CD8-positive, alpha-beta memory T cell (primary cell): ENCODE data around the gene GNA14. TPM values are rescaled to one million over a fixed set of nuclear protein-coding genes. Genes with fewer than 3 reads are reported as not detected.
A peak's percentile ranks its signal among the peaks of the same experiment; 100 is the strongest.

Experiments used
- CTCF ChIA-PET: fragments of 350-600 bp; sonication (Branson Sonifier 250); formaldehyde crosslinking; loops from one replicate; lab custom pipeline; 2021; ENCODE audit warnings: antibody characterized with exemption; lab: Charles Lee
- POLR2A ChIA-PET: fragments of 350-600 bp; sonication (Branson Sonifier 250); formaldehyde crosslinking; loops from one replicate; lab custom pipeline; 2021; ENCODE audit warnings: antibody characterized with exemption; lab: Charles Lee
- DNase-seq, 5 donors: peaks; one replicate each; pipeline versions ENCODE4 v3.0.0 to v3.0.0-alpha.2; 2020 to 2022; ENCODE audit warnings: mixed read lengths in 1 of 5
- H3K27ac ChIP-seq: one replicate; pipeline ENCODE4 v1.7.0; 2013; ENCODE audit warnings: low read depth, mild to moderate bottlenecking, low read length, moderate library complexity
- H3K27me3 ChIP-seq: 2 replicates; pipeline ENCODE4 v1.7.0; 2013; ENCODE audit warnings: low read length, mild to moderate bottlenecking; ENCODE audit not compliant: insufficient read depth, poor library complexity, severe bottlenecking
- H3K36me3 ChIP-seq: 2 replicates; pipeline ENCODE4 v1.7.0; 2013; ENCODE audit warnings: mild to moderate bottlenecking, low read length, moderate library complexity; ENCODE audit not compliant: insufficient read depth
- H3K4me1 ChIP-seq: 2 replicates; pipeline ENCODE4 v1.7.0; 2013; ENCODE audit warnings: mild to moderate bottlenecking, low read length, moderate library complexity; ENCODE audit not compliant: insufficient read depth
- H3K4me3 ChIP-seq: 2 replicates; pipeline ENCODE4 v1.7.0; 2013; ENCODE audit warnings: mild to moderate bottlenecking, low read length
- H3K9me3 ChIP-seq: 2 replicates; pipeline ENCODE4 v1.7.0; 2013; ENCODE audit warnings: mild to moderate bottlenecking, low read length
- H3K27ac Mint-ChIP-seq, 8 donors: one replicate each; pipeline ENCODE4 v1.8.0; 2020 to 2021; ENCODE audit warnings: mixed read lengths in 8 of 8, mild to moderate bottlenecking in 6 of 8, inconsistent platforms in 3 of 8, moderate library complexity in 3 of 8
- H3K27me3 Mint-ChIP-seq, 2 donors: one replicate each; pipeline ENCODE4 v1.8.0; 2020 to 2021; ENCODE audit warnings: mixed read lengths in 2 of 2, mild to moderate bottlenecking in 1 of 2, moderate library complexity in 1 of 2
- H3K36me3 Mint-ChIP-seq, 3 donors: one replicate each; pipeline ENCODE4 v1.8.0; 2020 to 2021; ENCODE audit warnings: mixed read lengths in 3 of 3, inconsistent platforms in 1 of 3, mild to moderate bottlenecking in 1 of 3
- H3K4me1 Mint-ChIP-seq, 3 donors: one replicate each; pipeline ENCODE4 v1.8.0; 2020 to 2021; ENCODE audit warnings: mixed read lengths in 3 of 3, inconsistent platforms in 1 of 3, mild to moderate bottlenecking in 1 of 3
- H3K4me3 Mint-ChIP-seq, 7 donors: one replicate each; pipeline ENCODE4 v1.8.0; 2020 to 2021; ENCODE audit warnings: mixed read lengths in 7 of 7, mild to moderate bottlenecking in 6 of 7, moderate library complexity in 4 of 7, inconsistent platforms in 2 of 7
- H3K9me3 Mint-ChIP-seq, 5 donors: one replicate each; pipeline ENCODE4 v1.8.0; 2020 to 2022; ENCODE audit warnings: mixed read lengths in 5 of 5, mild to moderate bottlenecking in 3 of 5, moderate library complexity in 2 of 5, inconsistent platforms in 1 of 5
- polyA plus RNA-seq: library from polyadenylated mRNA; unstranded; fragments of 300-500 nt; fragmentation: Illumina TruSeq; gene quantifications from one replicate; pipeline ENCODE4 v1.2.3, GENCODE V29; 2021
- total RNA-seq, 2 experiments: library from RNA; stranded (reverse); gene quantifications; one replicate each; pipeline ENCODE4 v1.2.3, GENCODE V29; 2021

Gene GNA14
- total and polyA plus RNA-seq, 3 experiments from 2014 or later = not detected

- CTCF ChIA-PET = no interaction called here
- Histone ChIP-seq H3K36me3 (no peaks in the 10 kb centered on the region), H3K27ac (no peak overlapping the region), H3K4me3 (no peak overlapping the region), H3K27me3 (no peaks in the 10 kb centered on the region), H3K4me1 (peaks cover 15% of the 10 kb centered on the region), H3K9me3 (no peaks in the 10 kb centered on the region)
- peak overlapping the region; percentile 64 to 94 (median 88) for H3K27ac Mint-ChIP-seq
- peak in 2 of 5 donors; percentile 36 to 51 for DNase-seq
- H3K4me1 Mint-ChIP-seq = peaks cover 12 to 16% (median 14%) of the 10 kb centered on the region in 3 donors
- H3K9me3 Mint-ChIP-seq = peaks cover 0 to 4% (median 4%) of the 10 kb centered on the region in 5 donors
- peak overlapping the region in 6 of 7 donors; percentile 8 to 57 (median 40) for H3K4me3 Mint-ChIP-seq
- no peaks in the 10 kb centered on the region for H3K27me3 Mint-ChIP-seq
- POLR2A ChIA-PET = no interaction called here
- no peaks in the 10 kb centered on the region for H3K36me3 Mint-ChIP-seq
These were observed 172.3 kb downstream of the GNA14 start for GRCh38 chr9:77475641-77476473.

- POLR2A ChIA-PET = no interaction called here
- Histone ChIP-seq H3K27ac (no peak overlapping the region), H3K4me1 (peaks cover 15% of the 10 kb centered on the region), H3K4me3 (no peak overlapping the region), H3K27me3 (no peaks in the 10 kb centered on the region), H3K36me3 (no peaks in the 10 kb centered on the region), H3K9me3 (no peaks in the 10 kb centered on the region)
- H3K36me3 Mint-ChIP-seq = no peaks in the 10 kb centered on the region
- H3K4me3 Mint-ChIP-seq = no peak overlapping the region
- peaks cover 12 to 16% (median 14%) of the 10 kb centered on the region in 3 donors for H3K4me1 Mint-ChIP-seq
- no peaks in the 10 kb centered on the region for H3K27me3 Mint-ChIP-seq
- CTCF ChIA-PET = no interaction called here
- DNase-seq = no peak
- peak overlapping the region in 5 of 8 donors; percentile 48 to 94 (median 67) for H3K27ac Mint-ChIP-seq
- H3K9me3 Mint-ChIP-seq = peaks cover 0 to 4% (median 3%) of the 10 kb centered on the region in 5 donors
These were observed 173.2 kb downstream of the GNA14 start for GRCh38 chr9:77474936-77475335.

GRCh38 chr9:77472646-77473045, 175.5 kb downstream of the GNA14 start:
- Mint-ChIP-seq H3K27me3 (peaks cover 0 to 5% of the 10 kb centered on the region in 2 donors), H3K36me3 (no peaks in the 10 kb centered on the region), H3K4me3 (no peak overlapping the region), H3K27ac (peak overlapping the region in 1 of 8 donors; percentile 66), H3K9me3 (peaks cover 0 to 4% (median 0%) of the 10 kb centered on the region in 5 donors), H3K4me1 (peaks cover 12 to 16% (median 14%) of the 10 kb centered on the region in 3 donors)
- no peaks in the 10 kb centered on the region for H3K27me3 ChIP-seq
- no peaks in the 10 kb centered on the region for H3K9me3 ChIP-seq
- CTCF ChIA-PET = interaction anchor here (1.3 kb wide), 1 partner anchor 16 kb away, joined by 3 read pairs; no protein-coding TSS in a partner anchor
- H3K4me3 ChIP-seq = no peak overlapping the region
- no peak overlapping the region for H3K27ac ChIP-seq
- peaks cover 15% of the 10 kb centered on the region for H3K4me1 ChIP-seq
- no peak for DNase-seq
- POLR2A ChIA-PET = no interaction called here
- H3K36me3 ChIP-seq = no peaks in the 10 kb centered on the region

GRCh38 chr9:77471572-77471971, 176.6 kb downstream of the GNA14 start:
- Mint-ChIP-seq H3K9me3 (peaks cover 0 to 1% (median 0%) of the 10 kb centered on the region in 5 donors), H3K4me1 (peaks cover 10 to 14% (median 11%) of the 10 kb centered on the region in 3 donors), H3K36me3 (no peaks in the 10 kb centered on the region), H3K27ac (no peak overlapping the region), H3K4me3 (no peak overlapping the region), H3K27me3 (peaks cover 2 to 6% of the 10 kb centered on the region in 2 donors)
- no peaks in the 10 kb centered on the region for H3K9me3 ChIP-seq
- CTCF ChIA-PET = interaction anchor here (1.3 kb wide), 1 partner anchor 15 kb away, joined by 3 read pairs; no protein-coding TSS in a partner anchor
- no peaks in the 10 kb centered on the region for H3K36me3 ChIP-seq
- peaks cover 10% of the 10 kb centered on the region for H3K4me1 ChIP-seq
- no peak overlapping the region for H3K4me3 ChIP-seq
- POLR2A ChIA-PET = no interaction called here
- H3K27me3 ChIP-seq = no peaks in the 10 kb centered on the region
- DNase-seq = no peak
- no peak overlapping the region for H3K27ac ChIP-seq

GRCh38 chr9:77469515-77470231, 178.4 kb downstream of the GNA14 start:
- Histone ChIP-seq H3K4me3 (no peak overlapping the region), H3K36me3 (no peaks in the 10 kb centered on the region), H3K9me3 (no peaks in the 10 kb centered on the region), H3K27ac (no peak overlapping the region), H3K27me3 (no peaks in the 10 kb centered on the region), H3K4me1 (no peaks in the 10 kb centered on the region)
- no peaks in the 10 kb centered on the region for H3K36me3 Mint-ChIP-seq
- no peak for DNase-seq
- no peak overlapping the region for H3K27ac Mint-ChIP-seq
- no peaks in the 10 kb centered on the region for H3K4me1 Mint-ChIP-seq
- CTCF ChIA-PET = no interaction called here
- peaks cover 0 to 2% (median 0%) of the 10 kb centered on the region in 5 donors for H3K9me3 Mint-ChIP-seq
- POLR2A ChIA-PET = no interaction called here
- H3K4me3 Mint-ChIP-seq = no peak overlapping the region
- H3K27me3 Mint-ChIP-seq = peaks cover 4 to 15% of the 10 kb centered on the region in 2 donors

- H3K27ac ChIP-seq = no peak overlapping the region
- H3K9me3 ChIP-seq = no peaks in the 10 kb centered on the region
- Mint-ChIP-seq H3K9me3 (peaks cover 0 to 2% (median 0%) of the 10 kb centered on the region in 5 donors), H3K27ac (no peak overlapping the region), H3K27me3 (peaks cover 6 to 17% of the 10 kb centered on the region in 2 donors), H3K4me1 (no peaks in the 10 kb centered on the region), H3K36me3 (no peaks in the 10 kb centered on the region), H3K4me3 (no peak overlapping the region)
- no peaks in the 10 kb centered on the region for H3K27me3 ChIP-seq
- no peaks in the 10 kb centered on the region for H3K36me3 ChIP-seq
- no peak for DNase-seq
- POLR2A ChIA-PET = no interaction called here
- CTCF ChIA-PET = interaction anchor here (3.7 kb wide), 1 partner anchor 8 kb away, joined by 17 read pairs; no protein-coding TSS in a partner anchor
- H3K4me1 ChIP-seq = no peaks in the 10 kb centered on the region
- no peak overlapping the region for H3K4me3 ChIP-seq
These were observed 183.5 kb downstream of the GNA14 start for GRCh38 chr9:77464661-77465060.

- H3K9me3 ChIP-seq = no peaks in the 10 kb centered on the region
- H3K36me3 ChIP-seq = no peaks in the 10 kb centered on the region
- no peak for DNase-seq
- H3K4me1 ChIP-seq = no peaks in the 10 kb centered on the region
- no peaks in the 10 kb centered on the region for H3K27me3 ChIP-seq
- Mint-ChIP-seq H3K4me1 (peaks cover 0 to under 1% (median 0%) of the 10 kb centered on the region in 3 donors), H3K27me3 (peaks cover 6 to 14% of the 10 kb centered on the region in 2 donors), H3K27ac (no peak overlapping the region), H3K4me3 (no peak overlapping the region), H3K9me3 (peaks cover 0 to 2% (median 0%) of the 10 kb centered on the region in 5 donors), H3K36me3 (no peaks in the 10 kb centered on the region)
- no peak overlapping the region for H3K27ac ChIP-seq
- no peak overlapping the region for H3K4me3 ChIP-seq
- CTCF ChIA-PET = interaction anchor here (1.6 kb wide), 1 partner anchor 30 kb away, joined by 3 read pairs; no protein-coding TSS in a partner anchor
- POLR2A ChIA-PET = no interaction called here
These were observed 185.0 kb downstream of the GNA14 start for GRCh38 chr9:77463151-77463550.
